ENCODE measurements around the gene KLK13. TPM values are rescaled to one million over a fixed set of nuclear protein-coding genes. Genes with fewer than 3 reads are reported as not detected.

The KLK13 gene
- total RNA-seq, 4 donors from 2014 or later = 1.2 to 5.0 (median 1.3) TPM; not detected in 1

GRCh38 chr19:51091126-51091525 lies 26.2 kb upstream of the KLK13 start:
- H3K9me3 ChIP-seq = no peaks in the 10 kb centered on the region
- no peaks in the 10 kb centered on the region for H3K36me3 ChIP-seq
- H3K27me3 ChIP-seq = no peaks in the 10 kb centered on the region
- H3K4me1 ChIP-seq = no peaks in the 10 kb centered on the region
- H3K4me3 ChIP-seq = no peak overlapping the region
- TF ChIP-seq CTCF (IDR thresholded peaks at IDR 0.05) (no peak), POLR2A (IDR thresholded peaks at IDR 0.05) (no peak)
- DNase-seq = no peak
- no peak overlapping the region for H3K27ac ChIP-seq

- Histone ChIP-seq H3K9me3 (no peaks in the 10 kb centered on the region), H3K27me3 (no peaks in the 10 kb centered on the region), H3K4me3 (no peak overlapping the region), H3K27ac (no peak overlapping the region), H3K36me3 (no peaks in the 10 kb centered on the region), H3K4me1 (no peaks in the 10 kb centered on the region)
- no peak for DNase-seq
- TF ChIP-seq POLR2A (IDR thresholded peaks at IDR 0.05) (no peak), CTCF (IDR thresholded peaks at IDR 0.05) (no peak)
Observed at GRCh38 chr19:51090471-51090870, 25.6 kb upstream of the KLK13 start.

- H3K9me3 ChIP-seq = no peaks in the 10 kb centered on the region
- no peak overlapping the region for H3K27ac ChIP-seq
- no peak for TF ChIP-seq POLR2A (IDR thresholded peaks at IDR 0.05)
- TF ChIP-seq CTCF (IDR thresholded peaks at IDR 0.05) = no peak
- no peaks in the 10 kb centered on the region for H3K4me1 ChIP-seq
- no peak overlapping the region for H3K4me3 ChIP-seq
- no peaks in the 10 kb centered on the region for H3K36me3 ChIP-seq
- no peaks in the 10 kb centered on the region for H3K27me3 ChIP-seq
- no peak for DNase-seq
Observed at GRCh38 chr19:51089786-51090185, 24.9 kb upstream of the KLK13 start.

- TF ChIP-seq CTCF (IDR thresholded peaks at IDR 0.05) (no peak), POLR2A (IDR thresholded peaks at IDR 0.05) (no peak)
- no peak overlapping the region for H3K4me3 ChIP-seq
- H3K36me3 ChIP-seq = no peaks in the 10 kb centered on the region
- no peaks in the 10 kb centered on the region for H3K9me3 ChIP-seq
- H3K27ac ChIP-seq = no peak overlapping the region
- no peaks in the 10 kb centered on the region for H3K27me3 ChIP-seq
- DNase-seq = no peak
- H3K4me1 ChIP-seq = no peaks in the 10 kb centered on the region
Observed at GRCh38 chr19:51086153-51086850, 21.4 kb upstream of the KLK13 start.

- TF ChIP-seq POLR2A (IDR thresholded peaks at IDR 0.05) = no peak
- TF ChIP-seq CTCF (IDR thresholded peaks at IDR 0.05) = no peak
- no peaks in the 10 kb centered on the region for H3K9me3 ChIP-seq
- H3K27me3 ChIP-seq = no peaks in the 10 kb centered on the region
- no peak overlapping the region for H3K4me3 ChIP-seq
- H3K36me3 ChIP-seq = no peaks in the 10 kb centered on the region
- H3K4me1 ChIP-seq = no peaks in the 10 kb centered on the region
- H3K27ac ChIP-seq = no peak overlapping the region
- no peak for DNase-seq
Observed at GRCh38 chr19:51084505-51084904, 19.6 kb upstream of the KLK13 start.
